ENCODE measurements around the gene NLRX1.
"Not testable (repeated sequence)": the region's sequence is repeated elsewhere in the genome, so short reads cannot be mapped to it uniquely, and the experiment has no call there.

The NLRX1 gene

GRCh38 chr11:119209186-119209585 is 40.7 kb downstream of the NLRX1 start:
- no peak for DNase-seq

- no peak for DNase-seq
Observed at GRCh38 chr11:119210050-119210449, 41.5 kb downstream of the NLRX1 start.

GRCh38 chr11:119218141-119218878 is 49.8 kb downstream of the NLRX1 start:
- no peak for DNase-seq

DNA sequence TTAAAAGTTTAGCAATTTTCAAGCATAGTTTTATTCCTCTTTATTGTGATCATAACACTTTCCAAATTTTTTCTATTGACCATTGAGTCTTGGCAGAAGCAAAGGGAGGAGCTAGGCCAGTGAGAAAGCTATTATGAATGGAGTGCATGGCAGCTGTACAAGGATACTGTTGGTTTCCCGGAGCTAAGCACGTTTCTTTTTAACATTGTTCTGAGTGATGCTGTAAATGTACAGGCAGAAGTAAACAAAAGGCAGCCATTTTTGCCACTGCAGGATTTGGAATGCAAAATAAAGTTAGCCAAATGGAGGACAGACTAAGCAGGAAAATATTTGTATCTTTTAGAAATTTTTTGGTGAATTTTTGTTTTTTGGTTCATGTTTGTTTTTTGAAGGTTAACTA is 53.8 kb downstream of the NLRX1 start:
- DNase-seq: peak in 2 of 14 donors; percentile 2 to 5

GRCh38 chr11:119222891-119223290 is 54.4 kb downstream of the NLRX1 start:
- DNase-seq: no peak

GRCh38 chr11:119223856-119224255 is 55.3 kb downstream of the NLRX1 start:
- DNase-seq: no peak

DNA sequence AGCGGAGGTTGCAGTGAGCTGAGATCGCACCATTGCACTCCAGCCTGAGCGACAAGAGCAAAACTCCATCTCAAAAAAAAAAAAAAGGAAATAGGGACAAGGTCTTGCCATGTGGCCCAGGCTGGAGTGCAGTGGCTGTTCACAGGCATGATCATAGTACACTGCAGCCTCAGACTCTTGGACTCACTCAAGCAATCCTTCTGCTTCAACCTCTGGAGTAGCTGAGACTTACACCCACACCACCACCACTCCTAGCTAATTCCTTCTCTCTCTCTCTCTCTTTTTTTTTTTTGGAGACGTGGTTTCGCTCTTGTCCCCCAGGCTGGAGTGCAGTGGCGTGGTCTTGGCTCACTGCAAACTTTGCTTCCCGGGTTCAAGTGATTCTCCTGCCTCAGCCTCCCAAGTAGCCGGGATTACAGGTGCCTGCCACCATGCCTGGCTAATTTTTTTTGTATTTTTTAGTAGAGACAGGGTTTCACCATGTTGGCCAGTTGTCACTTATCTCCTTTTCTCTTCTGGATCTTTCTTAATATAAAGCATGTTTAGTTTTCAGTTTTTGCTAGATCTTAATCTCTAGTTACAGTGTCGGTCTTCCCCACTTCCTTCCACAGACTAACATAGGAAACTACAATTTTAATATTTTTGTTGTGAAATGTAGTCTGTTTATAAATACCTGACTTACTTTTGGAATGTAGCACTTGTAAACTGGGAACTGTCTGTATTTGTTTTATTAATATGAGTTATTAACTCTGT is 60.2 kb downstream of the NLRX1 start:
- DNase-seq: not testable (repeated sequence)

DNA sequence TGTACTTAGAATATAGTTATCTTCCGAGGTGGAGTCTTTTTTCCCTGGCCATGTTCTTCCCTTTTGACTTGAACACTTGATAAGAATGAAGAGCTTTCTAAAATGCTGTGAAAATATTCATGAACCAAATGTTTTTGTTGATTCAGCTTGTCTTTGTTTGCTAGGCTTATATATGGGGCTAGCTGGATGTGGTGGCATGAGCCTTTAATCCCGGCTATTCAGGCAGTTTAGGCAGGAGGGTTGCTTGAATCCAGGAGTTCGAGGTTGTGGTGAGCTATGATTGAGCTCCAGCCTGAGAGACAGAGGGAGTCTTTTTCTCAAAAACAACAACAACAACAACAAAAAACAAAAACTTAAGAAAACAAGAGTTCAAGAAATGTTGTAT is 60.8 kb downstream of the NLRX1 start:
- DNase-seq: no peak

DNA sequence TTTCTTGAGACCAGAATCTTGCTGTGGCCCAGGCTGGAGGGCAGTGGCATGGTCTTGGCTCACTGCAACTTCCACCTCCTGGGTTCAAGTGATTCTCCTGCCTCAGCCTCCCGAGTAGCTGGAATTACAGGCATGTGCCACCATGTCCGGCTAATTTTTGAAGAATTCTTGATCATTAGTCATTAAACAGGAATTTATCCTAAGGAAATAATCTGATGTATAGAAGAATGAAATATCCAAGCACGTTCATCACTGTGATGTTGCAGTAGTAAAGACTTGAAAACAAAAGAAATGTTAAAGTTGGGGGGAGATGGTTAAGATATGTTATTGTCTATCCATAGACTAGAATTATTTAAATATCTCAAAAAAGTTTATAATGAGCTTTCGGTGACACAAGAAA is 61.2 kb downstream of the NLRX1 start:
- no peak for DNase-seq
